Adipose tissue (tissue), 3 donors: Measurements from ENCODE around the gene KRTAP20-1. TPM values are rescaled to one million over a fixed set of nuclear protein-coding genes. Genes with fewer than 3 reads are reported as not detected.

ENCODE experiments used
- H3K27ac ChIP-seq: one replicate; pipeline ENCODE4 v1.5.1; 2013; ENCODE audit warnings: low read depth, low read length
- WGBS, 3 donors: extraction: QIAGEN DNeasy Blood & Tissue Kit; methylation state at CpG; one replicate each; pipeline ENCODE4 v1.1.7; 2013; 5-methylcytosine and 5-hydroxymethylcytosine counted together
- polyA plus RNA-seq, 3 donors: library from polyadenylated mRNA; stranded (reverse); fragments of 200-250 nt; gene quantifications; one replicate each; pipeline ENCODE4 v1.2.3, GENCODE V29; 2013
- donor health status: healthy with polysubstance abuse.
- donor health status: Bipolar disorder and iron deficiency.
- donor health status: healthy.

KRTAP20-1 gene, protein sequence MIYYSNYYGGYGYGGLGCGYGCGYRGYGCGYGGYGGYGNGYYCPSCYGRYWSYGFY
- not detected for polyA plus RNA-seq

DNA sequence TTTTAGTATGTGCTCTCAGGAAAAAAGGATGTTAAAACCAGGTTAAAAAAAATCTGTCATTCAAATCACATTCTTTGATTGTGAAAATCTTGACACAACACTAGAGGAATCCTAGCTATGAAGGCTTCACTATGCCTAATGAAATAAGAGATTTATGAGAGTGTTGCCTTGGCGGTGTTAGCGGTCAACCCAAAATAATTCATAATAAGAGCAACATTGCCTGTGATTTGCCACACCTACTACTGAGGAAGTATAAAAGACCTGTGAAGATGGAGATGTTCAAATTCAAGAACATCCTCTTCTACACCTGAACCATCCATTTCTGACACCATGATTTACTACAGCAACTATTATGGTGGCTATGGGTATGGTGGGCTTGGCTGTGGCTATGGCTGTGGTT is at the start of gene KRTAP20-1:
Gene KRTAP20-1 (plus strand): TSS at position 301 of the 400 bp plus-strand sequence. CDS start 30 bp downstream, at position 331.
- no peak within 1 kb of the TSS for H3K27ac ChIP-seq
- WGBS, 3 donors, result 90 to 95% (median 92%) methylated on average over 2 of the region's 2 CpGs

DNA sequence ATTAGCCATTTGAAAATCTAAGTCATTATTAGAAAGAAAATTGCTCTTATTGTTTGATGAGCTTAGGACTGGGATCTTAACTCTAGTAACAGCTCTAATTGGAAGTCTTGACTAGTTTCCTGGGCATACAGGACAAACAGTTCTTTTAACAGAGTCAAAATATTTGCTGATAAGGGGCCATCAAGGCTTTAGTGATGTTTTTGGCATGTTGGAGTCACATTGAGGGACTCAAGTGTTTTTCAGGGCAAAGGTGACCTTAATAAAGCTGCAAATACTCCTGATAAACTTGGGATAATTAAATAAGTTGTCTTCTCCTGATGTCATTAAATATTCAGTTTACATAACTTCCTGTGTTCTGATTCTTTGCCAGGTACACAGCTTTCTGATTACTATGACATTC is 48.6 kb upstream of the KRTAP20-1 start:
- H3K27ac ChIP-seq, result no peak overlapping the region

DNA sequence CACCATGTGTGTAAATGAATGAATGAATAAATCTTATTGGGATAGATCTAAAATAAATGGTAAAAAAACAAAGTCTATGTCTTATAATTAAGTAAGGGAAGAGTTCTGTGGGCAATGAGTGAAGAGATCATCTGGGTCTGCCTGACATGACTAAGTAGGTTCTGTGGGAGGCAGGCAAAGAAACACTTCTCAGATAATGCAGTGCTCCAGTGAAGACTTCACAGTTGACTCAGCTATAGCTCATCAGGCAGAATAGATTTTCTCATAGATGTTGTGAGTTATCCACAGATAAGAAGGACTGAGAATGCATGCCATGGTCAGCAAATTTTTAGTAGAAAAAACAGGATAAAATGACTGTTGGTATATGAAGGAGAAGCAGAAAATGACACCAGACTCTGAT is 38.5 kb upstream of the KRTAP20-1 start:
- H3K27ac ChIP-seq, result no peak overlapping the region

DNA sequence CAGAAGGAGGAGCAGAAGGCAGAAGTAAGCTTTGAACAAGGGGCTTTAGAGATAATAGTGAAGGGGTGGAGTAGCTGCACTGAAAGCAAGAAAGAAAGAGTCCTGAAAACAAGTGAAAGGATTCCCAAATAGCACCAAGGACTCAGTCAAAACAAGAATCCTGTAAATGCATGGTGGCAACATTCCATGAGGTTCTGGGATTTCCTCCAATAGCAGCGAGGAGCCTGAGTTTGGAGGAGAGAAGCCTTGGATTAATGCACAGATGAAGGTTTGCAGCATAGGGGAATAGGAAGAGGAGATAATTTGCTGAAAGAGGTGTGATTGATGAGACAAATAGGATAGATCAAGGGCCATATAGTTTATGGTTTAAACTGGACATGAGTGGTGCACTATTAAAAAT is 36.9 kb upstream of the KRTAP20-1 start:
- WGBS, 3 donors, result 42 to 54% (median 52%) methylated on average over 1 of the region's 1 CpG
- no peak overlapping the region for H3K27ac ChIP-seq

DNA sequence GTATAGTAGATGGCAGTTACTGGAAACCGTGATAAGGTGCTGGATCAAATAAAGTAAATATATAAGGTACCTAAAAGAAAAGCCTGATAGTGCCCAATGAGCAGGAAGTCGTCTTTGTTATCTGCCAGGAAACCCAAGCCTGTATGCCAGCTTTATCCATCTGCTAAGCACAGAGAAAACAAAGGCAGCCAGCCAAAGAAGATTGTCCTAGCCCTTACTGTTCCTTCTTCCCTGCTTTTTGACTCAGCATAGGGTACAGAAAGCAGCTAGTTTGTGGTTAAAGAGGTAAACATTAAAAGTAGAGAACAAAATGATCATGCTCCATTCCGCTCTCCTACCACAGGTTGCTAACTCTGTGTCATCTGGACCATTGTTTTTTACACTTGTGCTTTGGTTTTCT is 36.1 kb upstream of the KRTAP20-1 start:
- 59 to 65% (median 62%) methylated on average over 3 of the region's 3 CpGs for WGBS, 3 donors

DNA sequence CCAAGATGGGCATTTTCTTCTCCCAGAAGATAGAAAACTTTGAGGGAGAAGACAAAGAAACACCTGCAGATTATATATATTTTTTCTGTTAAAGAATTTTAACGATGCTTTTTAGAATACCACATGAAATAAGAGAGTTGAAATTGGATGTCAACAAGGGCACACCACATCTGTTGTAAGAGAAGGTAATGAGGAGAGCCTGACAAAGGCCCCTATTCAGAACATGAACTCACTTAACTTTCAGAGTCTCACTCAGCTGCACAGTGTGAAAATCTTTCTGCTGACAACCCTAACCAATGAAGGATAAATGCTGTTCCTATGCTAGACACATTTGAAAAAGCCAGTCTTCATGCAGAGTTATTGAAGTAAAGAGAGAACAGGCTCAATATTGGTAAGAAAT is 33.4 kb upstream of the KRTAP20-1 start:
- H3K27ac ChIP-seq, result no peak overlapping the region
- WGBS, 3 donors, result 31 to 87% (median 83%) methylated on average over 1 of the region's 1 CpG

More for the DNA sequence above, 36.1 kb upstream of the KRTAP20-1 start:
- no peak overlapping the region for H3K27ac ChIP-seq

DNA sequence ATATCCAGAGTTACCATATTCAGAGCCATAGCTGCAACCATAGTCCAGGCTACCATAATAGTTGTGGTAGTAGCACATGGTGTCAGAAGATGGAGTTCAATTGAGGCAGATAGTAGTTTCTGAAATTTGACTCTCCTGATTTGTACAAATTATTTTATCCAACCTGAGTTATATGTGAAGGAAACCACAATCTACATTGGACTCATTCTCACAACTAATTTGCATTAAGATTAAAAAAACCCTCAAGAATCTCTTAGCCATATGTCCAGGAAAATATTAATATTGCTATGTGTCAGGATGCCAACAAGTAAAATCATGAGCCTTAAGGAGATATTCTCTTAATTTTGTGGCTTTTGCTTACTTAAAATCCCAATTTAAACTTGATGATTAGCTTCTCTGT is 25.9 kb upstream of the KRTAP20-1 start, which contains the start of gene KRTAP22-2:
Gene KRTAP22-2 (minus strand): TSS at position 101 of the 400 bp plus-strand sequence.
- H3K27ac ChIP-seq, result no peak within 1 kb of the TSS

DNA sequence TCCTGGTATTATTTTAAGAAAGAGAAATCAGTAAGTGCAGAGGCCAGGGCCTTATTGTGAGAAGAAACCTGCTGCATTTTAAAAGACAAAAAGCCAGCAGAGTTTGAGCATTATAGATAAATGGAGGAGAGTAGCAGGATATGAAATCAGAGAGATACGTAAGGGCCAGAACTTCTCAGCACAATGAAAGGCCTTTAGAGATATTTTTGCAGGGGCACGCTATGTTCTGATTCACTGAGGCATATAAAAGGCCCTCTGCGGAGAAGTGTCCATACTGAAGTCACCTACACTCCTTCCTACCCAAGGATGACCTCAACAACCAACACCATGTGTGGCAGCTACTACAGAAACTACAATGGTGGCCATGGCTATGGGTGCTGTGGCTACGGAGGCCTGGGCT is 24.1 kb upstream of the KRTAP20-1 start, which contains the start of gene KRTAP6-3:
Gene KRTAP6-3 (plus strand): TSS at position 301 of the 400 bp plus-strand sequence. CDS start 6 bp downstream, at position 307.
- WGBS, 3 donors, result 89 to 94% (median 92%) methylated on average over 4 of the region's 4 CpGs
- no peak within 1 kb of the TSS for H3K27ac ChIP-seq

DNA sequence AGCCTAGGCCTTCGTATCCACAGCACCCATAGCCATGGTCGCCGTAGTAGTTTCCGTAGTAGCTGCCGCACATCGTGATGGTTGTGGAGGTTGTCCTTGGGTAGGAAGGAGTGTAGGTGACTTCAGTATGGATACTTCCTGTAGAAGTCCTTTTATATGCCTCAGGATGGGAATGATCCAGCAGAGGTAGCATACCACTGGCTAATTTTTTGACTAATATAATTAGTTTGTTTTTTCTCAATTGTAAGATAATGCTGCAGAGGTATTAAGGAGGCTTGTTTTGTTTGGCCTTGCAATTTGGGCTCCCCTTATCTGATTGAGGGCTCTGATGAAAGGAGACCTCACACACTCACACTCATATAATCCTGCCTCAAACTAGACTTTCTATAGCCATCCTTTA is 17.4 kb upstream of the KRTAP20-1 start, which contains the start of gene KRTAP6-2:
Gene KRTAP6-2 (minus strand): TSS at position 101 of the 400 bp plus-strand sequence. CDS start 28 bp downstream, at position 73.
- 92 to 96% (median 96%) methylated on average over 6 of the region's 6 CpGs for WGBS, 3 donors
- no peak within 1 kb of the TSS for H3K27ac ChIP-seq

DNA sequence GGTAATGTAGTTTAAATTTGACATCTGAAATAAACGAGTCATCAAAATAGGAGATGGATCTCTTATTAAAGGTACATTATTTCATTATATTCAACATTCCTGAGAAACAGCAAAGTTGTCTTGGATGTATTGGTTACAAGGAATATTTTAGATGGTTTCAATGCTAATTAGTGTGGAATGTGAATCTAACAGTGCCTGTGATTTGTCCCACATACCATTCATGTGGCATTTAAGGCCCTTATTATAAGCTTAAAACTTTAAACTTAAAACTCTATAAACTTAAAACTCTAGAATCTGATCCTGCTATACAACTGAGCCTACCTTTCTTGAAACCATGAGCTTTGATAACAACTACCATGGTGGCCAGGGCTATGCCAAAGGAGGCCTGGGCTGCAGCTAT is 15.4 kb upstream of the KRTAP20-1 start, which contains the start of gene KRTAP22-1:
Gene KRTAP22-1 (plus strand): TSS at position 301 of the 400 bp plus-strand sequence.
- H3K27ac ChIP-seq, result no peak within 1 kb of the TSS
- 48 to 76% (median 50%) methylated on average over 1 of the region's 1 CpG for WGBS, 3 donors

DNA sequence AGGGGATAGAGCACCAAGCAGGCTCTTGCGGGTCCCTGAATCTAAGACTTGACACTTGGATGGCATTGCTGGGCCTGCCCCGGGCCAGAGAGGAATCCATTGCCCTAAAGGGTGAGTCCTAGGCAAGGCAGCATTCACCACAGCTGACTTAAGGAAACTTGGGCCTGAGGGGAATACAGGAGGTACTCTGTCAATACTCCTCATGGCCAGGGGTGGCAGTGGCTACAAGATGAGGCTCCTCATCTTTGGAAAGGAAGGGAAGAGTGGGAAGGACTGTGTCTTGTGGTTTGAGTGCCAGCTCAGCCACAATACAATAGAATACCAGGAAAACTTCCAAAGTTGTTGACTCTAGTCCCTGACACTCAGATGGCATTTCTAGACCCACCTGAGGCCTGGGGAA is 10.3 kb upstream of the KRTAP20-1 start:
- no peak overlapping the region for H3K27ac ChIP-seq

DNA sequence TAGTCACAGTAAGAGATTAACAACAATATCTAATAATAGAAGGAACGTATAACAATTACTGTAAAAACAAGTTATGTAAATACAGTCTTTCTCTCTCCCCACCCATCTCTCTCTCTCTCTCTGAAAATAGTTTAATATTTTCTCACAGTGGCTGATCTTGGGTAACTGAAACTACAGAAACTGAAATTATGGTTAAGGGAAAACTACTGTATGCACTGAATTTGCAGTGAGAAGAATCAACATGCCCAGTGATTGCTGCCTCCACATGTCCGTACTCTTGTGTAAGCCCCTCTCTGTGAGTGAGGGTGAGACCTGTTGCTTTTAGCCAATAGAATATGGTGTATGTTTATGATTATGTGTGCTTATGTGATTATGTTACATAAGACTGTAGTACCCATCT is 4.1 kb upstream of the KRTAP20-1 start:
- WGBS, 3 donors, result 68 to 90% (median 85%) methylated on average over 2 of the region's 2 CpGs
- H3K27ac ChIP-seq, result no peak overlapping the region

More for the DNA sequence above, 10.3 kb upstream of the KRTAP20-1 start:
- 87 to 90% (median 87%) methylated on average over 2 of the region's 2 CpGs for WGBS, 3 donors

DNA sequence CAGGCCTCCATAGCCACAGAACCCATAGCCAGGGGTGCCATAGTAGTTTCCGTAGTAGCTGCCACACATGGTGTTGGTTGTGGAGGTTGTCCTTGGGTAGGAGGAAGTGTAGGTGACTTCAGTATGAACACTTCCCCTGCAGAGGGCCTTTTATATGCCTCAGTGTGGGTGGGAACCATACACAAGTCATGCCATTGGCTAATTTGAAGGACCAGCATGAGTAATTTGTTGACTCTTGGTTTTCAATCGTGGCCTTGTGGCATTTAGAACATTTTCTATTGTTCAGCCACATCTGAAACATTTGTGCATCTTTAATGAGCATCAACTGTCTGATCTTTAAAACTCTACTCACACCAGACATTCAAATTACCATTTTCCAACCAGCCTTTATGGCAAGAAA is 2.4 kb upstream of the KRTAP20-1 start, which contains the start of gene KRTAP6-1:
Gene KRTAP6-1 (minus strand): TSS at position 95 of the 400 bp plus-strand sequence. CDS start 26 bp downstream, at position 69.
- H3K27ac ChIP-seq, result no peak within 1 kb of the TSS
- 62 to 79% (median 74%) methylated on average over 2 of the region's 2 CpGs for WGBS, 3 donors

DNA sequence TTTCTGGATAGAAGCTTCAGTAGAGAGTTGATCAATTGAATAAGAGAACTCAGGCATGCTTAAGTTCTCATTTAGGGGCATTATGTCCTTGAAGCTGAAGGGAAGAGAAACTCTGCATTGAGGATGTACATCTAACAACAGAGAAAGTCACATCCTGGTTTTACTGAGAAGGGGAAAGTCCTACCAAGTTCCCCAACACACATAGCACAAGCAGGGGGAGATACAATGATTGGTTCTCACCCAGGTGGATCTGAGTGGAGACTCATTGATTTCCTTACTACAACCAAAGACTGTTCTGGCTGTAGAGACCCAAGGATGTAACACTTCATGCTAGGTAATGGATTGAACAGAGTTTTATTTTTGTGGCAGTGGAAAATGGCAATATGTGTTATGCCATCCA is 1.0 kb upstream of the KRTAP20-1 start:
- H3K27ac ChIP-seq, result no peak overlapping the region

DNA sequence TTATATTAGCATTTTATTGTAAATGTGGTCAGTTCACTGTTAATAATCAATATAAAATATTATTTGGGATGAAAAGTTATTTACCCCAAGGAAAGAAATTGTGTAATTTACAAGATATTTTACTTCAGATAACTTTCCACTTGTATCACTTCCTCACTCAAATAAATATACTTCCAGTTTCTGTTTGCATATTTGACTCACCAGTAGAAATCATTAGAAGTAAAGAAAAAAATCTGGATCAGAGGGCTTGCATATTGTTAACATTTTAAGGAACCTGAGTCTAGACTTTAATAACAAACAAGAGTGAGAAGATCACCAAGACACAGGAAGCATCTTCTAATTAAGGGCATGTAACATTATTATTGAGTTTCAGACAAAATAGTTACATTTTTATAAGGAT is 3.9 kb downstream of the KRTAP20-1 start:
- no peak overlapping the region for H3K27ac ChIP-seq

DNA sequence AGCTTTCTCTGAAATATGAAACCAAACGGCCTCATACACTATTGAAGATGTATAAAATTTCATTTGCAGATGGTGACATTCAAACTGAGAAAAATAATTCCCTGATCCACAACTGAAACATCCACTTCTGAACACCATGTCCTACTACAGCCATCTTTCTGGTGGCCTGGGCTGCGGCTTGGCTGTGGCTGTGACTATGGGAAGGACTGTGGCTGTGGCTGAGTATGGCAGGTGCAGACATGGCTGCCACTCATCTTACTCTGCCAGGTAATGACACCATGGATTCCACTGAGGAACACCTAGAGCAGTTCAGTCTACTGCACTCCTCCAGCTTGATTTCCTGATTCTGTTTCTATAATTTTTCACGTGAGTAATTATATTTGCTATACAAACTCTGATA is 4.3 kb downstream of the KRTAP20-1 start, which contains the start of gene KRTAP20-4:
Gene KRTAP20-4 (plus strand): TSS at position 106 of the 400 bp plus-strand sequence.
- no peak within 1 kb of the TSS for H3K27ac ChIP-seq
- WGBS, 3 donors, result 76 to 83% (median 80%) methylated on average over 3 of the region's 3 CpGs

DNA sequence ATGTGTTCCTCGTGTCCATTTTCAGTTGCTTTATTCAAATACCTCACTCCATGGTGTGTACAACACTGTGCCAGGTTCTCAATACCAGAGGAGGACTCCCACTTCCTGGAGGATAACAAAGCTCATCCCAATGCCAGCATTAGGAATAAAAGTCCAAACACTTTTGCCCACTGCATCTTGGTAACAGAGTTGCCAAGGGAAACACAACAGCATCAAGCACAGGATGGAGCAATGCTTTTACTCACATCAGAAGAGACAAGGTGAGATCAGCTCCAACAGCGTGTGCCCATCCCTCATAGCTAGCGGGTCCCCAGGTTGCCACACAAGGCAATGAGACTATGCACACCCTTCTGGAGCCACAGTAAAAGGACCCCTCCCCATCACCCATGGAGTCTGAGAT is 7.1 kb downstream of the KRTAP20-1 start:
- 84 to 90% (median 88%) methylated on average over 3 of the region's 3 CpGs for WGBS, 3 donors
- no peak overlapping the region for H3K27ac ChIP-seq

DNA sequence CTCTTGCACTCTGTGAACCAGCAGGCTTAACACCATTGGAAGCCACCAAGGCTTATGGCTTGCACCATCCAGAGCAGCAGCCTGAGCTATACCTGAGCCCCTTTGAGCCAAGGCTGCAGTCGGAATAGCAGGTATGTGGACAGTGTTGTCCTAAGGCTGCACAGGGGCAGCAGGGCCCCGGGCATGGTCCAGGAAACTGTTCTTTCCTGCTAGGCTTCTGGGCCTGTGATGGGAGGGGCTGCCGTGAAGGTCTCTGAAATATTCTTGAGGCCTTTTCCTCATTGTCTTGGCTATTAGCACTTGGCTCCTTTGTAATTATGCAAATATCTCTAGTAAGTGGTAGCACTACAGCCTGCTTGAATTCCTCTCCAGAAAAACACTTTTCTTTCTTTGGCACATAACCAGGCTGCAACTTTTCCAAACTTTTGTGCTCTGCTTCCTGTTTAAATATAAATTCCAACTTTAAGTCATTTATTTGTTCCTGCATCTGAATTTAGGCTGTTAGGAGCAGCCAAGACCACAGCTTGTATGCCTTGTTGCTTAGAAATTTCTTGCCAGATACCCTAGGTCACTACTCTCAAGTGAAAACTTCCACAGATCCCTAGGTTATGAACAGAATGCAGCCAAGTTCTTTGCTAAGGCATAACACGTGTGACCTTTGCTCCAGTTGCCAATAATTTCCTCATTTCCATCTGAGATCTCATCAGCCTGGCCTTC is 9.4 kb downstream of the KRTAP20-1 start:
- no peak overlapping the region for H3K27ac ChIP-seq
- WGBS, 3 donors, result 54 to 64% (median 62%) methylated on average over 4 of the region's 4 CpGs

DNA sequence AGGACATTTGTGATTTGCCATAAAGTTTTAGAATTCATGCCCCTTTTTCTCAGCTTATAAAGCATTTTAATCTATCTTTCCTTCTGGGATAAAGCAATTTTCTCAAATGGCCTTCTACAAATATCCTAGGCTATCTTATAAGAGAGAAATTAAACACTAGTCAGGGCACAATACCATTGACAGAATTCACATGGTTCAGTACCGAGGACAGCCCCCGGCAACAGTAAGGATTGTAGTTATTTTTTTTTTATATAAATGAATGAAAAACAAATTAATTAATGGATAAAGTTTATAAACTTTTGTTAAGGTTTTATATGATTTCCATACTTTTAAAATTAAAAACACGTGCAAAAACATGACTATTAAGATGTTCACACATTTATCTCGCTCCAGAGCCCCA is 11.9 kb downstream of the KRTAP20-1 start:
- 76 to 92% (median 79%) methylated on average over 4 of the region's 4 CpGs for WGBS, 3 donors
- H3K27ac ChIP-seq, result no peak overlapping the region

DNA sequence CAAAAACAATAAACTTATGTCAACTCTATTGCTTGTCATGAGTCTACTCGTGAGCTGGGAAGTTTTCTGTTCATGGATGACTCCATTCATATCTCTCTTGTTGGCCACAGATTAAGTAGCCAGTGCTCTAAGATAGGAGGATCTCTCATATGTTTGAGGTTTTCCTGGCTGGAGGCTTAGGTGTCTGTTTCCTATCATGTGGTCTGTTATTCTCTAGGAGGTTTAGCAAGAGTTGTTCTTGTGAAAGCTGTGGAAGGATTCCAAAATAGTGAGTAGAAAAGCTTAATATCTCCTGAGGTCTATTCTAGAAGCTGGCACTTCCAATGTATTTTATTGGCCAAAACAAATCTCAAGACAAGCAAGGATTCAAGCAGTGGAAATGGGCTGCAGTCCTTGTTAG is 13.0 kb downstream of the KRTAP20-1 start:
- 30 to 41% (median 40%) methylated on average over 1 of the region's 1 CpG for WGBS, 3 donors
- H3K27ac ChIP-seq, result no peak overlapping the region
